Posterior vena cava (tissue), 2 donors: ENCODE results near the gene XRCC4. TPM values are rescaled to one million over a fixed set of nuclear protein-coding genes. Genes with fewer than 3 reads are reported as not detected.
"Not testable (repeated sequence)": the region's sequence is repeated elsewhere in the genome, so short reads cannot be mapped to it uniquely, and the experiment has no call there.

ENCODE experiments used
- DNase-seq: peaks from one replicate; pipeline ENCODE4 v3.0.0-alpha.2; 2020; ENCODE audit warnings: low spot score
- intact Hi-C, 2 donors: fragments of 100-400 bp; cut with DNase I; formaldehyde crosslinking; loops; one replicate each; pipeline versions ENCODE4 v1.14.1 to v1.14.2; 2022 to 2023
- total RNA-seq, 2 donors: library from RNA; stranded (reverse); fragmentation: NEBNext Ultra II Directional; extraction: Animal tissue kit (Norgen Biotek cat#: 25700); gene quantifications; one replicate each; pipeline ENCODE4 v1.2.1, GENCODE V29; 2021
- donor health status: DM: yes; HTN: yes; CAD: no.
- donor health status: DM: yes; HTN: yes; CAD: no.

The XRCC4 gene
- total RNA-seq, 2 donors from 2014 or later: 8.4 to 9.1 TPM

- intact Hi-C loops: no loop called here
These were observed 167.2 kb downstream of the XRCC4 start for GRCh38 chr5:83244516-83244915.

GRCh38 chr5:83245037-83245436 is 167.7 kb downstream of the XRCC4 start:
- intact Hi-C loops: no loop called here
- no peak for DNase-seq

More at GRCh38 chr5:83244516-83244915, 167.2 kb downstream of the XRCC4 start:
- DNase-seq: no peak

- DNase-seq: no peak
- intact Hi-C loops: no loop called here
These were observed 168.7 kb downstream of the XRCC4 start for GRCh38 chr5:83246071-83246470.

GRCh38 chr5:83249156-83249555 is 171.8 kb downstream of the XRCC4 start:
- DNase-seq: no peak
- intact Hi-C loops: no loop called here

- DNase-seq: no peak
- intact Hi-C loops: no loop called here
These were observed 174.5 kb downstream of the XRCC4 start for GRCh38 chr5:83251849-83252248.

- intact Hi-C loops: no loop called here
These were observed 176.4 kb downstream of the XRCC4 start for GRCh38 chr5:83253720-83254119.

GRCh38 chr5:83255268-83255667 is 177.9 kb downstream of the XRCC4 start:
- no peak for DNase-seq
- intact Hi-C loops: no loop called here

More at GRCh38 chr5:83253720-83254119, 176.4 kb downstream of the XRCC4 start:
- no peak for DNase-seq

- no peak for DNase-seq
- intact Hi-C loops: no loop called here
These were observed 178.9 kb downstream of the XRCC4 start for GRCh38 chr5:83256091-83256780.

GRCh38 chr5:83257684-83258083 is 180.3 kb downstream of the XRCC4 start:
- intact Hi-C loops: not testable (repeated sequence)

GRCh38 chr5:83265318-83265717 is 188.0 kb downstream of the XRCC4 start:
- intact Hi-C loops: no loop called here
- no peak for DNase-seq

More at GRCh38 chr5:83257684-83258083, 180.3 kb downstream of the XRCC4 start:
- DNase-seq: not testable (repeated sequence)

GRCh38 chr5:83270311-83270710 is 193.0 kb downstream of the XRCC4 start:
- DNase-seq: no peak
- intact Hi-C loops: no loop called here

- DNase-seq: no peak
- intact Hi-C loops: no loop called here
These were observed 199.8 kb downstream of the XRCC4 start for GRCh38 chr5:83277154-83277553.

- DNase-seq: no peak
- intact Hi-C loops: no loop called here
These were observed 200.6 kb downstream of the XRCC4 start for GRCh38 chr5:83277953-83278352.

GRCh38 chr5:83281176-83281575 is 203.8 kb downstream of the XRCC4 start:
- intact Hi-C loops: no loop called here

GRCh38 chr5:83281658-83282057 is 204.3 kb downstream of the XRCC4 start:
- intact Hi-C loops: no loop called here
- no peak for DNase-seq

More at GRCh38 chr5:83281176-83281575, 203.8 kb downstream of the XRCC4 start:
- DNase-seq: no peak

GRCh38 chr5:83283761-83284160 is 206.4 kb downstream of the XRCC4 start:
- no peak for DNase-seq
- intact Hi-C loops: no loop called here

GRCh38 chr5:83285661-83286398 is 208.5 kb downstream of the XRCC4 start:
- DNase-seq: peak; percentile 72
- intact Hi-C loops: no loop called here

GRCh38 chr5:83294246-83294645 is 216.9 kb downstream of the XRCC4 start:
- intact Hi-C loops: no loop called here
- DNase-seq: no peak

- no peak for DNase-seq
- intact Hi-C loops: no loop called here
These were observed 222.0 kb downstream of the XRCC4 start for GRCh38 chr5:83299353-83299752.

- peak; percentile 81 for DNase-seq
- intact Hi-C loops: no loop called here
These were observed 229.4 kb downstream of the XRCC4 start for GRCh38 chr5:83306572-83307241.
